Thyroid gland (tissue), 4 donors: ENCODE measurements around the gene LSP1. TPM values are rescaled to one million over a fixed set of nuclear protein-coding genes. Genes with fewer than 3 reads are reported as not detected.

ENCODE experiments used
- DNase-seq, 2 donors: peaks; one replicate each; pipeline ENCODE4 v3.0.0-alpha.2; 2019
- H3K27ac ChIP-seq, 3 donors: fragments of 200-600 bp; sonication (generic); 1 replicate in 2 of 3; 2 replicates in 1 of 3; pipeline ENCODE4 v1.5.1; 2016 to 2019; ENCODE audit warnings: mild to moderate bottlenecking in 1 of 3, moderate library complexity in 1 of 3
- H3K27me3 ChIP-seq: fragments of 200-600 bp; sonication (generic); one replicate; pipeline ENCODE4 v1.5.1; 2019
- H3K36me3 ChIP-seq, 2 donors: fragments of 200-600 bp; sonication (generic); one replicate each; pipeline ENCODE4 v1.5.1; 2016 to 2019
- H3K4me1 ChIP-seq, 2 donors: fragments of 200-600 bp; sonication (generic); one replicate each; pipeline ENCODE4 v1.5.1; 2017 to 2019
- H3K4me3 ChIP-seq, 3 donors: fragments of 200-600 bp; sonication (generic); replicated peaks in 1 of 3; 1 replicate in 2 of 3; 2 replicates in 1 of 3; pipeline ENCODE4 v1.5.1; 2016; ENCODE audit warnings: mild to moderate bottlenecking in 1 of 3
- H3K9me3 ChIP-seq: fragments of 200-600 bp; sonication (generic); one replicate; pipeline ENCODE4 v1.5.1; 2017
- POLR2A ChIP-seq, 2 donors: fragments of 450-650 bp; IDR thresholded peaks; one replicate each; pipeline ENCODE4 v1.6.1; 2017; ENCODE audit warnings: antibody characterized with exemption in 2 of 2, mild to moderate bottlenecking in 2 of 2, moderate library complexity in 1 of 2
- WGBS, 2 donors: methylation state at CpG; one replicate each; pipeline ENCODE4 v1.1.5; 2017; 5-methylcytosine and 5-hydroxymethylcytosine counted together
- intact Hi-C: fragments of 100-400 bp; cut with DNase I; formaldehyde crosslinking; loops from one replicate; pipeline ENCODE4 v1.15.1; 2023
- total RNA-seq, 4 donors: library from RNA; depleted of rRNA; stranded (reverse); fragments of >200 nt; gene quantifications; one replicate each; pipeline ENCODE4 v1.2.3, GENCODE V29; 2016
- TF ChIP-seq, protein P1 (sequence below), 6 experiments: fragments of 200-600 bp in 3 of 6; fragments of 450-650 bp in 3 of 6; sonication (generic) in 3 of 6; IDR thresholded peaks; one replicate each; pipeline ENCODE4 v1.5.1; 2016 to 2019; ENCODE audit warnings: antibody characterized with exemption in 6 of 6, mild to moderate bottlenecking in 2 of 6, inconsistent platforms in 1 of 6, moderate library complexity in 1 of 6

LSP1 gene
- total RNA-seq, 4 donors from 2014 or later: 6.7 to 26.1 (median 10.5) TPM

- H3K27me3 ChIP-seq: no peaks in the 10 kb centered on the region
- no peak overlapping the region for H3K4me3 ChIP-seq
- no peak for DNase-seq
- no peak for TF ChIP-seq POLR2A (IDR thresholded peaks at IDR 0.05)
- TF ChIP-seq, protein P1, sequence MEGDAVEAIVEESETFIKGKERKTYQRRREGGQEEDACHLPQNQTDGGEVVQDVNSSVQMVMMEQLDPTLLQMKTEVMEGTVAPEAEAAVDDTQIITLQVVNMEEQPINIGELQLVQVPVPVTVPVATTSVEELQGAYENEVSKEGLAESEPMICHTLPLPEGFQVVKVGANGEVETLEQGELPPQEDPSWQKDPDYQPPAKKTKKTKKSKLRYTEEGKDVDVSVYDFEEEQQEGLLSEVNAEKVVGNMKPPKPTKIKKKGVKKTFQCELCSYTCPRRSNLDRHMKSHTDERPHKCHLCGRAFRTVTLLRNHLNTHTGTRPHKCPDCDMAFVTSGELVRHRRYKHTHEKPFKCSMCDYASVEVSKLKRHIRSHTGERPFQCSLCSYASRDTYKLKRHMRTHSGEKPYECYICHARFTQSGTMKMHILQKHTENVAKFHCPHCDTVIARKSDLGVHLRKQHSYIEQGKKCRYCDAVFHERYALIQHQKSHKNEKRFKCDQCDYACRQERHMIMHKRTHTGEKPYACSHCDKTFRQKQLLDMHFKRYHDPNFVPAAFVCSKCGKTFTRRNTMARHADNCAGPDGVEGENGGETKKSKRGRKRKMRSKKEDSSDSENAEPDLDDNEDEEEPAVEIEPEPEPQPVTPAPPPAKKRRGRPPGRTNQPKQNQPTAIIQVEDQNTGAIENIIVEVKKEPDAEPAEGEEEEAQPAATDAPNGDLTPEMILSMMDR (IDR thresholded peaks at IDR 0.05): no peak
- peaks cover 6 to 10% of the 10 kb centered on the region in 2 donors for H3K4me1 ChIP-seq
- intact Hi-C loops: no loop called here
- no peaks in the 10 kb centered on the region for H3K9me3 ChIP-seq
- H3K36me3 ChIP-seq: no peaks in the 10 kb centered on the region
- H3K27ac ChIP-seq: no peak overlapping the region
- 90 to 92% methylated on average over 11 to 18 of the region's 23 CpGs for WGBS, 2 donors
Observed at GRCh38 chr11:1925373-1926155, 72.7 kb downstream of the LSP1 start.

GRCh38 chr11:1926156-1927025 lies 73.5 kb downstream of the LSP1 start:
- 90 to 91% methylated on average over 40 of the region's 41 CpGs for WGBS, 2 donors
- intact Hi-C loops: no loop called here

GRCh38 chr11:1927026-1927847 lies 74.4 kb downstream of the LSP1 start:
- no peak overlapping the region for H3K27ac ChIP-seq
- no peak for DNase-seq

More at GRCh38 chr11:1926156-1927025, 73.5 kb downstream of the LSP1 start:
- TF ChIP-seq, protein P1 (IDR thresholded peaks at IDR 0.05): no peak
- TF ChIP-seq POLR2A (IDR thresholded peaks at IDR 0.05): no peak
- Histone ChIP-seq H3K4me1 (peaks cover 6 to 10% of the 10 kb centered on the region in 2 donors), H3K27me3 (no peaks in the 10 kb centered on the region), H3K4me3 (no peak overlapping the region), H3K9me3 (no peaks in the 10 kb centered on the region), H3K36me3 (no peaks in the 10 kb centered on the region), H3K27ac (no peak overlapping the region)
- DNase-seq: no peak

GRCh38 chr11:1927848-1928469 lies 75.1 kb downstream of the LSP1 start:
- Histone ChIP-seq H3K27ac (no peak overlapping the region), H3K4me1 (peaks cover 6 to 10% of the 10 kb centered on the region in 2 donors), H3K4me3 (no peak overlapping the region), H3K9me3 (no peaks in the 10 kb centered on the region), H3K27me3 (no peaks in the 10 kb centered on the region), H3K36me3 (no peaks in the 10 kb centered on the region)
- DNase-seq: no peak
- TF ChIP-seq, protein P1 (IDR thresholded peaks at IDR 0.05): no peak
- no peak for TF ChIP-seq POLR2A (IDR thresholded peaks at IDR 0.05)
- WGBS, 2 donors: 81 to 85% methylated on average over 11 to 12 of the region's 20 CpGs
- intact Hi-C loops: no loop called here

More at GRCh38 chr11:1927026-1927847, 74.4 kb downstream of the LSP1 start:
- H3K9me3 ChIP-seq: no peaks in the 10 kb centered on the region
- intact Hi-C loops: no loop called here
- no peaks in the 10 kb centered on the region for H3K27me3 ChIP-seq
- H3K4me3 ChIP-seq: no peak overlapping the region
- TF ChIP-seq, protein P1 (IDR thresholded peaks at IDR 0.05): no peak
- no peak for TF ChIP-seq POLR2A (IDR thresholded peaks at IDR 0.05)
- no peaks in the 10 kb centered on the region for H3K36me3 ChIP-seq
- 68 to 76% methylated on average over 17 to 26 of the region's 28 CpGs for WGBS, 2 donors
- H3K4me1 ChIP-seq: peaks cover 6 to 10% of the 10 kb centered on the region in 2 donors
